Measurements from ENCODE around the gene SLX4IP. TPM values are rescaled to one million over a fixed set of nuclear protein-coding genes. Genes with fewer than 3 reads are reported as not detected.

Gene SLX4IP
- total and polyA plus RNA-seq, 2 donors (not counting 3 experiments of a cell fraction or from before 2014, with no cell fraction given) = 1.9 to 4.5 TPM

DNA sequence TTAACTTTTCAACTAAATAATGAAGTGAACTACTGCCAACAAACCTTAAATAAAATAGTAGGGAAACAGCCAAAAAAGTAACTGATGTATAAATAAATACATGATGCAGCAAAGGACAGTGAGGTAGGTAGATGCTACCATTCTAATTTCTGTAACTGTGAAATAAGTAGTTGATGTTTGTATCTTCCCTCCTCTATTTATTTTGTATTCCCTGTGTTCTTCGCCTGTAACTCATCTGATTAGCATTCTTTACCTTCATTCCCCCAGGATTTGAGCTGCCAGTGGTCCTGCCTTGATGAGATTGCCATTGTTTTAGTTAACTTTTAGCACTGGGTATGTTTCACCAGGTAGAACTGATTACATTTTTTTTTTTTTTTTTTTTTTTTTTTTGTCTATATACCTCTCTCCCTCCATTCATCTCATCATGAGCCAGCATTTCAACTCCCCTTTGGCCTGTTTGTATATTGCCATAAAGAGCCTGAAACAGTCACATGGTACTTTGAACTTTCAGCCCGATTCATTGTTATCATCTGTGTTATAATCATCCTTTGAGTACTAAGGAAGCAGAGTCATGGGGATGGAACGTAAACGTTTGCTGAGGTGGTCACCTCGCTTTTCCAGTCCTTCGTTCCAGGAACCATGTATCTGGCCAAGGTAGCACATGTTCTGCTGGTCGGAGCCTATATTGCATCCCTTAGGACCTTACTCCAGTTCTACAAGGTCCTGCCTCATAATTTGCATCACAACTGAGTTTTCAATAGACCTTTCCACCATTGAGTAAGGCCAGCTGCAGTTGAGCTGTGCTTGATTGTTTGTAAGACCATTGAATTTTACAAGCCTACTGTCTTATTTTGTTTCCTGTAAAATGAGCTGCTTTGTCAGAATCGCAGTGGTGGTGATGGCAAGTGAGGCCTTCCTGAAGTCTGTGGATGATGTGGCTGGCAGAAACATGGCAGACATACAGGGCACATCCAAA lies 131.1 kb downstream of the SLX4IP start:
- peak; percentile 6 for TF ChIP-seq JUN (IDR thresholded peaks at IDR 0.05; ENCODE audit: borderline replicate concordance, insufficient read depth, insufficient read length, low read depth)
- TF ChIP-seq MYC (IDR thresholded peaks at IDR 0.05; ENCODE audit: low read depth, low read length) = no peak
- TF ChIP-seq POLR2AphosphoS5 (IDR thresholded peaks at IDR 0.05; ENCODE audit: insufficient read depth, low read depth, low read length) = peak; percentile 23
- TF ChIP-seq POLR2A (IDR thresholded peaks at IDR 0.05; ENCODE audit: low read depth, low read length) = no peak
- intact Hi-C loops (cut with micrococcal nuclease) (no loop called here), dilution Hi-C loops (cut with MboI; ENCODE audit: extremely low pct_ligation_motif_present, low sequenced_read_pairs) (no loop called here)
- Histone ChIP-seq H3K27ac (ENCODE audit: insufficient read depth, low read depth, low read length) (peak overlapping the region; percentile 27), H3K9me1 (replicated peaks; ENCODE audit: control insufficient read depth, extremely low read depth, insufficient read depth, low read length) (no peaks in the 10 kb centered on the region), H3K27me3 (ENCODE audit: control insufficient read depth in 2 of 2, insufficient read depth in 2 of 2, low read length in 2 of 2) (no peaks in the 10 kb centered on the region), H3K4me3 (replicated peaks in 1 of 3; ENCODE audit: insufficient read depth in 1 of 3, low read depth in 1 of 3, low read length in 3 of 3) (no peak overlapping the region), H3K36me3 (ENCODE audit: control insufficient read depth in 2 of 2, extremely low read depth in 1 of 2, insufficient read depth in 2 of 2, low read length in 2 of 2) (no peaks in the 10 kb centered on the region), H3K9ac (replicated peaks; ENCODE audit: extremely low read depth, insufficient read depth, low read length) (no peak overlapping the region), H3K4me1 (ENCODE audit: control insufficient read depth, extremely low read depth, insufficient read depth, low read length) (peaks cover 15% of the 10 kb centered on the region), H3K79me2 (ENCODE audit: control insufficient read depth, insufficient read depth, low read length) (no peaks in the 10 kb centered on the region), H3K9me3 (replicated peaks; ENCODE audit: control insufficient read depth, insufficient read depth, low read length) (no peaks in the 10 kb centered on the region), H4K20me1 (replicated peaks; ENCODE audit: control insufficient read depth, extremely low read depth, insufficient read depth, low read length) (no peaks in the 10 kb centered on the region), H3K4me2 (ENCODE audit: insufficient read depth, low read length) (no peak overlapping the region), H2AFZ (ENCODE audit: low read depth, low read length) (no peak overlapping the region)
- ChIA-PET CTCF (interaction anchor here (0.7 to 2.6 kb wide), 9 partner anchors 9 to 132 kb away, joined by 3 to 7 read pairs (median 3); partner anchors contain the start of gene MKKS), POLR2A (no interaction called here)
- DNase-seq (ENCODE audit: low read depth, low spot score) (peak; percentile 19), FAIRE-seq (peak; percentile 60)
- no TSS peak for BruUV-seq (replicated peaks)

- H3K9me3 ChIP-seq (replicated peaks; ENCODE audit: control insufficient read depth, insufficient read depth, low read length) = no peaks in the 10 kb centered on the region
- dilution Hi-C loops (cut with MboI; ENCODE audit: extremely low pct_ligation_motif_present, low sequenced_read_pairs) (no loop called here), intact Hi-C loops (cut with micrococcal nuclease) (no loop called here)
- BruUV-seq (replicated peaks) = no TSS peak
- no peaks in the 10 kb centered on the region for H3K79me2 ChIP-seq (ENCODE audit: control insufficient read depth, insufficient read depth, low read length)
- POLR2A ChIA-PET = no interaction called here
- CTCF ChIA-PET = no interaction called here
- no peak overlapping the region for H3K27ac ChIP-seq (ENCODE audit: insufficient read depth, low read depth, low read length)
- no peaks in the 10 kb centered on the region for H3K36me3 ChIP-seq (ENCODE audit: control insufficient read depth in 2 of 2, extremely low read depth in 1 of 2, insufficient read depth in 2 of 2, low read length in 2 of 2)
- H3K4me1 ChIP-seq (ENCODE audit: control insufficient read depth, extremely low read depth, insufficient read depth, low read length) = peaks cover 15% of the 10 kb centered on the region
- H4K20me1 ChIP-seq (replicated peaks; ENCODE audit: control insufficient read depth, extremely low read depth, insufficient read depth, low read length) = no peaks in the 10 kb centered on the region
- TF ChIP-seq CTCF (IDR thresholded peaks at IDR 0.05; ENCODE audit: extremely low read depth in 1 of 2, insufficient read depth in 1 of 2, low read depth in 1 of 2, low read length in 2 of 2) (no peak), GATA2 (IDR thresholded peaks at IDR 0.05; ENCODE audit: insufficient read depth, insufficient read length, low read depth, low read length) (no peak), POLR2AphosphoS5 (IDR thresholded peaks at IDR 0.05; ENCODE audit: insufficient read depth, low read depth, low read length) (no peak), JUN (IDR thresholded peaks at IDR 0.05; ENCODE audit: borderline replicate concordance, insufficient read depth, insufficient read length, low read depth) (no peak), EZH2 (IDR thresholded peaks at IDR 0.05; ENCODE audit: borderline replicate concordance, low read depth, low read length, severe bottlenecking) (no peak), MYC (IDR thresholded peaks at IDR 0.05; ENCODE audit: low read depth, low read length) (no peak), POLR2A (IDR thresholded peaks at IDR 0.05; ENCODE audit: low read depth, low read length) (no peak), FOS (IDR thresholded peaks at IDR 0.05; ENCODE audit: borderline replicate concordance, insufficient read depth, low read length) (no peak)
- TF ChIP-seq, protein P1, sequence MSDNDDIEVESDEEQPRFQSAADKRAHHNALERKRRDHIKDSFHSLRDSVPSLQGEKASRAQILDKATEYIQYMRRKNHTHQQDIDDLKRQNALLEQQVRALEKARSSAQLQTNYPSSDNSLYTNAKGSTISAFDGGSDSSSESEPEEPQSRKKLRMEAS (IDR thresholded peaks at IDR 0.05; ENCODE audit: insufficient read depth, insufficient read length) = no peak
- H3K9me1 ChIP-seq (replicated peaks; ENCODE audit: control insufficient read depth, extremely low read depth, insufficient read depth, low read length) = no peaks in the 10 kb centered on the region
- H3K4me3 ChIP-seq (replicated peaks in 1 of 3; ENCODE audit: insufficient read depth in 1 of 3, low read depth in 1 of 3, low read length in 3 of 3) = no peak overlapping the region
- FAIRE-seq = no peak
- no peak overlapping the region for H3K9ac ChIP-seq (replicated peaks; ENCODE audit: extremely low read depth, insufficient read depth, low read length)
- no peak for DNase-seq (ENCODE audit: low read depth, low spot score)
- H3K27me3 ChIP-seq (ENCODE audit: control insufficient read depth in 2 of 2, insufficient read depth in 2 of 2, low read length in 2 of 2) = no peaks in the 10 kb centered on the region
- H2AFZ ChIP-seq (ENCODE audit: low read depth, low read length) = no peak overlapping the region
- no peak overlapping the region for H3K4me2 ChIP-seq (ENCODE audit: insufficient read depth, low read length)
Measured at GRCh38 chr20:10568032-10568431, 132.9 kb downstream of the SLX4IP start.
